HepG2 (cell line): ENCODE results near the gene MRPL54. TPM values are rescaled to one million over a fixed set of nuclear protein-coding genes. Genes with fewer than 3 reads are reported as not detected.

Source experiments
- ARNT ChIP-seq: fragments of 450-650 bp; IDR thresholded peaks from 2 replicates; pipeline ENCODE4 v1.6.1; 2017
- BRCA1 ChIP-seq: sonication (generic); formaldehyde crosslinking; IDR thresholded peaks from 2 replicates; pipeline ENCODE4 v1.4.0; 2020; ENCODE audit warnings: missing genetic modification reagents
- BRD4 ChIP-seq: sonication (generic); formaldehyde crosslinking; IDR thresholded peaks from 2 replicates; pipeline ENCODE4 v1.4.0; 2020; ENCODE audit warnings: missing genetic modification reagents
- FIP1L1 ChIP-seq: fragments of 200-400 bp; formaldehyde crosslinking; IDR thresholded peaks from 2 replicates; pipeline ENCODE4 v1.6.1; 2018; ENCODE audit warnings: low read depth, mild to moderate bottlenecking, low read length, moderate library complexity, borderline replicate concordance; ENCODE audit not compliant: insufficient read depth
- FOXK1 ChIP-seq: sonication (generic); formaldehyde crosslinking; IDR thresholded peaks from 2 replicates; pipeline ENCODE4 v1.4.0; 2020; ENCODE audit warnings: low read depth, missing genetic modification reagents, borderline replicate concordance
- JUNB ChIP-seq: sonication (generic); formaldehyde crosslinking; IDR thresholded peaks from 2 replicates; pipeline ENCODE4 v1.8.0; 2022; ENCODE audit warnings: missing genetic modification reagents, mild to moderate bottlenecking, borderline replicate concordance
- KDM3A ChIP-seq: IDR thresholded peaks from 2 replicates; pipeline ENCODE4 v1.6.1; 2018; ENCODE audit warnings: low read depth, missing compliant biosample characterization
- KDM4B ChIP-seq: sonication (generic); formaldehyde crosslinking; IDR thresholded peaks from 2 replicates; pipeline ENCODE4 v1.4.0; 2020; ENCODE audit warnings: missing genetic modification reagents
- KMT2A ChIP-seq: sonication (generic); formaldehyde crosslinking; IDR thresholded peaks from 2 replicates; pipeline ENCODE4 v1.4.0; 2020; ENCODE audit warnings: missing genetic modification reagents
- NFKB2 ChIP-seq: sonication (generic); formaldehyde crosslinking; IDR thresholded peaks from 2 replicates; pipeline ENCODE4 v1.4.0; 2020; ENCODE audit warnings: missing genetic modification reagents, borderline replicate concordance
- RFX5 ChIP-seq: IDR thresholded peaks from 2 replicates; pipeline ENCODE4 v1.6.1; 2011; ENCODE audit warnings: low read depth, low read length, improper control_type of control experiment
- RXRA ChIP-seq: sonication (generic); formaldehyde crosslinking; IDR thresholded peaks from 2 replicates; pipeline ENCODE4 v1.5.1; 2020; ENCODE audit warnings: missing genetic modification reagents
- ZBTB43 ChIP-seq: sonication (generic); formaldehyde crosslinking; conservative IDR thresholded peaks from 2 replicates; pipeline ENCODE4 v1.4.0; 2020; ENCODE audit warnings: missing genetic modification reagents
- ZNF121 ChIP-seq: sonication (generic); formaldehyde crosslinking; IDR thresholded peaks from 2 replicates; pipeline ENCODE4 v1.5.0; 2020; ENCODE audit warnings: mild to moderate bottlenecking, missing genetic modification reagents
- ZNF280D ChIP-seq: sonication (generic); formaldehyde crosslinking; IDR thresholded peaks from 2 replicates; pipeline ENCODE4 v1.5.1; 2020; ENCODE audit warnings: mild to moderate bottlenecking, missing genetic modification reagents
- ZNF335 ChIP-seq: sonication (generic); formaldehyde crosslinking; IDR thresholded peaks from 2 replicates; pipeline ENCODE4 v1.4.0; 2020; ENCODE audit warnings: missing genetic modification reagents
- polyA plus RNA-seq, 8 experiments: library from polyadenylated mRNA; depleted of rRNA in 3 of 8; stranded (reverse) in 7 of 8; unstranded in 1 of 8; fragments of >200 nt; fragmentation: Illumina TruSeq in 4 of 8; extraction: Trizol in 4 of 8; gene quantifications; 2 replicates each; pipeline versions ENCODE4 v1.2.1 to v1.2.3, GENCODE V29; 2011 to 2016; ENCODE audit warnings: low read depth in 4 of 8, missing spikeins in 1 of 8, mixed read lengths in 1 of 8; ENCODE audit not compliant: insufficient read depth in 1 of 8
- total RNA-seq, 5 experiments: library from RNA; depleted of rRNA; stranded (reverse); fragments of >200 nt; fragmentation: Illumina TruSeq; extraction: Trizol; gene quantifications; 2 replicates each; pipeline ENCODE4 v1.2.3, GENCODE V29; 2016; ENCODE audit warnings: low read depth in 1 of 5

Gene MRPL54
- total and polyA plus RNA-seq, 2 of the 13 experiments (the other 11 are each of a cell fraction or from before 2014, with no cell fraction given) = 36.8 to 66.9 TPM

GRCh38 chr19:3721131-3721886 lies 41.2 kb upstream of the MRPL54 start (continued):
- 0 out of 2 replicates have a peak, but pooled peaks have one; percentile 51 for TF ChIP-seq ZBTB43 (CRISPR knock-in tag)
- 0 out of 2 replicates have a peak, but pooled peaks have one; percentile 36 for TF ChIP-seq KMT2A
- TF ChIP-seq ZNF335 (CRISPR knock-in tag) = 0 out of 2 replicates have a peak, but pooled peaks have one; percentile 38
- peak; percentile 57; the same call in 1 of the 2 replicates for TF ChIP-seq FOXK1 (CRISPR knock-in tag)
- peak; percentile 33; the same call in 1 of the 2 replicates for TF ChIP-seq RFX5
- TF ChIP-seq BRCA1 (CRISPR knock-in tag) = no peak
- TF ChIP-seq ZNF280D (CRISPR knock-in tag) = peak; percentile 82; the same call in 1 of the 2 replicates
- TF ChIP-seq KDM4B (CRISPR knock-in tag) = 0 out of 2 replicates have a peak, but pooled peaks have one; percentile 51
- TF ChIP-seq ARNT = no peak
- TF ChIP-seq ZNF121 = 0 out of 2 replicates have a peak, but pooled peaks have one; percentile 14
- 0 out of 2 replicates have a peak, but pooled peaks have one; percentile 87 for TF ChIP-seq FIP1L1
- 0 out of 2 replicates have a peak, but pooled peaks have one; percentile 72 for TF ChIP-seq KDM3A
- peak; percentile 64 for TF ChIP-seq RXRA (CRISPR knock-in tag)
- TF ChIP-seq NFKB2 = peak; percentile 59; the same call in 1 of the 2 replicates
- no peak for TF ChIP-seq JUNB (CRISPR knock-in tag)
- TF ChIP-seq BRD4 (CRISPR knock-in tag) = no peak
